ENCODE results near the gene ZNF142.

- TF ChIP-seq, protein P1, sequence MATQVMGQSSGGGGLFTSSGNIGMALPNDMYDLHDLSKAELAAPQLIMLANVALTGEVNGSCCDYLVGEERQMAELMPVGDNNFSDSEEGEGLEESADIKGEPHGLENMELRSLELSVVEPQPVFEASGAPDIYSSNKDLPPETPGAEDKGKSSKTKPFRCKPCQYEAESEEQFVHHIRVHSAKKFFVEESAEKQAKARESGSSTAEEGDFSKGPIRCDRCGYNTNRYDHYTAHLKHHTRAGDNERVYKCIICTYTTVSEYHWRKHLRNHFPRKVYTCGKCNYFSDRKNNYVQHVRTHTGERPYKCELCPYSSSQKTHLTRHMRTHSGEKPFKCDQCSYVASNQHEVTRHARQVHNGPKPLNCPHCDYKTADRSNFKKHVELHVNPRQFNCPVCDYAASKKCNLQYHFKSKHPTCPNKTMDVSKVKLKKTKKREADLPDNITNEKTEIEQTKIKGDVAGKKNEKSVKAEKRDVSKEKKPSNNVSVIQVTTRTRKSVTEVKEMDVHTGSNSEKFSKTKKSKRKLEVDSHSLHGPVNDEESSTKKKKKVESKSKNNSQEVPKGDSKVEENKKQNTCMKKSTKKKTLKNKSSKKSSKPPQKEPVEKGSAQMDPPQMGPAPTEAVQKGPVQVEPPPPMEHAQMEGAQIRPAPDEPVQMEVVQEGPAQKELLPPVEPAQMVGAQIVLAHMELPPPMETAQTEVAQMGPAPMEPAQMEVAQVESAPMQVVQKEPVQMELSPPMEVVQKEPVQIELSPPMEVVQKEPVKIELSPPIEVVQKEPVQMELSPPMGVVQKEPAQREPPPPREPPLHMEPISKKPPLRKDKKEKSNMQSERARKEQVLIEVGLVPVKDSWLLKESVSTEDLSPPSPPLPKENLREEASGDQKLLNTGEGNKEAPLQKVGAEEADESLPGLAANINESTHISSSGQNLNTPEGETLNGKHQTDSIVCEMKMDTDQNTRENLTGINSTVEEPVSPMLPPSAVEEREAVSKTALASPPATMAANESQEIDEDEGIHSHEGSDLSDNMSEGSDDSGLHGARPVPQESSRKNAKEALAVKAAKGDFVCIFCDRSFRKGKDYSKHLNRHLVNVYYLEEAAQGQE (IDR thresholded peaks at IDR 0.05; ENCODE audit: insufficient read depth in 1 of 2, low read depth in 2 of 2, low read length in 2 of 2) = no peak
- no peak for TF ChIP-seq SIN3A (IDR thresholded peaks at IDR 0.05; ENCODE audit: borderline replicate concordance, insufficient read depth, low read length)
- no peak for TF ChIP-seq TAF1 (IDR thresholded peaks at IDR 0.05; ENCODE audit: borderline replicate concordance, insufficient read depth, low read length)
- no peak for TF ChIP-seq POLR2AphosphoS5 (IDR thresholded peaks at IDR 0.05; ENCODE audit: low read depth, low read length)
- no peak for TF ChIP-seq FOXP2 (optimal IDR thresholded peaks at IDR 0.05; ENCODE audit: borderline replicate concordance, extremely low read depth, extremely low read length, insufficient read depth)
Observed at GRCh38 chr2:218701806-218702205, 42.4 kb upstream of the ZNF142 start.

All from PFSK-1 (cell line).